SK-N-MC (cell line): ENCODE results near the gene EDRF1.

Experiments
- EZH2 ChIP-seq: fragments of 200-600 bp; sonication (generic); IDR thresholded peaks from one replicate; pipeline ENCODE4 v1.6.1; 2017; ENCODE audit warnings: antibody characterized with exemption
- FOXP2 ChIP-seq: optimal IDR thresholded peaks from 2 replicates; pipeline ENCODE3; 2011; ENCODE audit warnings: mild to moderate bottlenecking, moderate library complexity; ENCODE audit not compliant: insufficient read depth; ENCODE audit errors: extremely low read length, control extremely low read depth
- POLR2AphosphoS5 ChIP-seq: IDR thresholded peaks from 2 replicates; pipeline ENCODE4 v1.6.1; 2012; ENCODE audit warnings: mild to moderate bottlenecking, low read depth, low read length, borderline replicate concordance

- TF ChIP-seq EZH2 = no peak
- no peak for TF ChIP-seq FOXP2
- no peak for TF ChIP-seq POLR2AphosphoS5
Measured at GRCh38 chr10:125772112-125772863, 52.8 kb downstream of the EDRF1 start.
